Ectodermal cell (in vitro differentiated cells): ENCODE measurements around the gene UBE2B.
"Not testable (repeated sequence)": the region's sequence is repeated elsewhere in the genome, so short reads cannot be mapped to it uniquely, and the experiment has no call there.

Experiments
- H3K27ac ChIP-seq: 2 replicates; pipeline ENCODE4 v1.7.0; 2013; ENCODE audit warnings: mild to moderate bottlenecking, low read depth, low read length; ENCODE audit not compliant: insufficient read depth, poor library complexity, severe bottlenecking
- H3K27me3 ChIP-seq: 2 replicates; pipeline ENCODE4 v1.7.0; 2013; ENCODE audit warnings: mild to moderate bottlenecking, low read length; ENCODE audit not compliant: insufficient read depth, control insufficient read depth, poor library complexity, severe bottlenecking
- H3K36me3 ChIP-seq: one replicate; pipeline ENCODE4 v1.7.0; 2013; ENCODE audit warnings: low read length; ENCODE audit not compliant: control insufficient read depth, insufficient read depth
- H3K4me1 ChIP-seq: one replicate; pipeline ENCODE4 v1.7.0; 2013; ENCODE audit warnings: low read length; ENCODE audit not compliant: control insufficient read depth, insufficient read depth
- H3K4me3 ChIP-seq: 2 replicates; pipeline ENCODE4 v1.7.0; 2013; ENCODE audit warnings: low read depth, low read length, control low read depth; ENCODE audit not compliant: insufficient read depth
- H3K9me3 ChIP-seq: 2 replicates; pipeline ENCODE4 v1.7.0; 2013; ENCODE audit warnings: mild to moderate bottlenecking, low read length, moderate library complexity; ENCODE audit not compliant: control insufficient read depth
- WGBS, 2 experiments: methylation state at CpG; one replicate each; pipeline ENCODE4 v1.1.7; 2013; ENCODE audit warnings: missing lambda C conversion rate in 2 of 2; 5-methylcytosine and 5-hydroxymethylcytosine counted together

UBE2B gene

GRCh38 chr5:134370311-134370870 lies 978 bp upstream of the UBE2B start:
- 48 to 49% methylated on average over 5 of the region's 5 CpGs for WGBS, 2 experiments
- Histone ChIP-seq H3K4me3 (peak overlapping the region; percentile 98), H3K36me3 (no peaks in the 10 kb centered on the region), H3K9me3 (no peaks in the 10 kb centered on the region), H3K27ac (no peak overlapping the region), H3K4me1 (peaks cover 6% of the 10 kb centered on the region), H3K27me3 (no peaks in the 10 kb centered on the region)

- Histone ChIP-seq H3K4me3 (peak overlapping the region; percentile 98), H3K27ac (peak overlapping the region; percentile 100)
- 0% methylated on average over 29 of the region's 29 CpGs for WGBS, 2 experiments
Measured at GRCh38 chr5:134371834-134372340, 518 bp downstream of the UBE2B start.

GRCh38 chr5:134373633-134374032 lies 2.3 kb downstream of the UBE2B start:
- not testable (repeated sequence) for H3K27ac ChIP-seq, H3K4me3 ChIP-seq, H3K27me3 ChIP-seq, H3K36me3 ChIP-seq, H3K9me3 ChIP-seq, H3K4me1 ChIP-seq
- WGBS, 2 experiments: 93 to 96% methylated on average over 1 of the region's 5 CpGs

More at GRCh38 chr5:134371834-134372340, 518 bp downstream of the UBE2B start:
- Histone ChIP-seq H3K9me3 (no peaks in the 10 kb centered on the region), H3K36me3 (no peaks in the 10 kb centered on the region), H3K4me1 (peaks cover 6% of the 10 kb centered on the region), H3K27me3 (no peaks in the 10 kb centered on the region)

- 96 to 98% methylated on average over 3 of the region's 3 CpGs for WGBS, 2 experiments
- Histone ChIP-seq H3K27me3 (no peaks in the 10 kb centered on the region), H3K27ac (no peak overlapping the region), H3K9me3 (no peaks in the 10 kb centered on the region), H3K36me3 (no peaks in the 10 kb centered on the region), H3K4me1 (peaks cover 6% of the 10 kb centered on the region), H3K4me3 (no peak overlapping the region)
Measured at GRCh38 chr5:134374232-134374631, 2.9 kb downstream of the UBE2B start.

- Histone ChIP-seq H3K27ac (no peak overlapping the region), H3K36me3 (peaks cover 28% of the 10 kb centered on the region), H3K4me3 (no peak overlapping the region), H3K9me3 (no peaks in the 10 kb centered on the region), H3K4me1 (no peaks in the 10 kb centered on the region), H3K27me3 (no peaks in the 10 kb centered on the region)
- WGBS, 2 experiments: 94% methylated on average over 5 of the region's 5 CpGs; no CpG with 5 or more reads in 1 of the 2 experiments
Measured at GRCh38 chr5:134380346-134380745, 9.0 kb downstream of the UBE2B start.

- peaks cover 31% of the 10 kb centered on the region for H3K36me3 ChIP-seq
- 94 to 97% methylated on average over 2 of the region's 2 CpGs for whole genome bisulfite sequencing, 2 experiments
- H3K4me1 ChIP-seq: not testable (repeated sequence)
Measured at GRCh38 chr5:134382204-134382603, 10.8 kb downstream of the UBE2B start.

GRCh38 chr5:134383980-134384697 lies 12.8 kb downstream of the UBE2B start:
- Histone ChIP-seq H3K27me3 (no peaks in the 10 kb centered on the region), H3K9me3 (no peaks in the 10 kb centered on the region)
- 96 to 97% methylated on average over 3 of the region's 4 CpGs for WGBS, 2 experiments

More at GRCh38 chr5:134382204-134382603, 10.8 kb downstream of the UBE2B start:
- not testable (repeated sequence) for H3K27ac ChIP-seq, H3K27me3 ChIP-seq, H3K4me3 ChIP-seq, H3K9me3 ChIP-seq

GRCh38 chr5:134387443-134387842 lies 16.1 kb downstream of the UBE2B start:
- no peaks in the 10 kb centered on the region for H3K27me3 ChIP-seq
- H3K36me3 ChIP-seq: peaks cover 29% of the 10 kb centered on the region
- WGBS, 2 experiments: 92% methylated on average over 1 of the region's 1 CpG
- H3K27ac ChIP-seq: no peak overlapping the region
- H3K4me1 ChIP-seq: no peaks in the 10 kb centered on the region
- no peak overlapping the region for H3K4me3 ChIP-seq
- H3K9me3 ChIP-seq: no peaks in the 10 kb centered on the region

More at GRCh38 chr5:134383980-134384697, 12.8 kb downstream of the UBE2B start:
- Histone ChIP-seq H3K4me3 (no peak overlapping the region), H3K27ac (no peak overlapping the region), H3K36me3 (peaks cover 37% of the 10 kb centered on the region), H3K4me1 (no peaks in the 10 kb centered on the region)

GRCh38 chr5:134392301-134392700 lies 20.9 kb downstream of the UBE2B start:
- Histone ChIP-seq H3K27ac (no peak overlapping the region), H3K4me1 (no peaks in the 10 kb centered on the region), H3K27me3 (no peaks in the 10 kb centered on the region), H3K4me3 (no peak overlapping the region), H3K9me3 (no peaks in the 10 kb centered on the region), H3K36me3 (peaks cover 29% of the 10 kb centered on the region)
- WGBS, 2 experiments: 96 to 97% methylated on average over 2 of the region's 2 CpGs

- Histone ChIP-seq H3K27ac (no peak overlapping the region), H3K36me3 (peaks cover 26% of the 10 kb centered on the region), H3K4me1 (no peaks in the 10 kb centered on the region), H3K27me3 (no peaks in the 10 kb centered on the region), H3K4me3 (no peak overlapping the region), H3K9me3 (no peaks in the 10 kb centered on the region)
- 92 to 94% methylated on average over 7 of the region's 7 CpGs for WGBS, 2 experiments
Measured at GRCh38 chr5:134394932-134395331, 23.6 kb downstream of the UBE2B start.
